Prostate gland (tissue), 2 donors: ENCODE measurements around the gene LSM4.

Source experiments
- CTCF ChIP-seq, 4 experiments: fragments of 200-600 bp in 2 of 4; fragments of 450-650 bp in 2 of 4; sonication (generic) in 2 of 4; IDR thresholded peaks; 1 replicate in 3 of 4; 2 replicates in 1 of 4; pipeline ENCODE4 v1.5.1; 2016 to 2019; ENCODE audit warnings: antibody characterized with exemption in 4 of 4, mild to moderate bottlenecking in 2 of 4, moderate library complexity in 2 of 4
- POLR2A ChIP-seq: fragments of 450-650 bp; IDR thresholded peaks from one replicate; pipeline ENCODE4 v1.6.1; 2016; ENCODE audit warnings: antibody characterized with exemption, mild to moderate bottlenecking

GRCh38 chr19:18310966-18311365 is 11.9 kb downstream of the LSM4 start:
- TF ChIP-seq CTCF (IDR thresholded peaks at IDR 0.05) = no peak
- no peak for TF ChIP-seq POLR2A
